Ovary (tissue), 3 donors: ENCODE data around the gene PARD3B.

Experiments
- CTCF ChIP-seq, 3 donors: fragments of 450-650 bp in 2 of 3; fragments of 200-600 bp in 1 of 3; IDR thresholded peaks; one replicate each; pipeline versions ENCODE4 v1.5.1 to v1.8.0; 2016 to 2022; ENCODE audit warnings: antibody characterized with exemption in 3 of 3, mild to moderate bottlenecking in 1 of 3
- POLR2A ChIP-seq: fragments of 450-650 bp; IDR thresholded peaks from one replicate; pipeline ENCODE4 v1.6.1; 2017; ENCODE audit warnings: antibody characterized with exemption, mild to moderate bottlenecking, moderate library complexity
- donor health status: DM: no; HTN: no; CAD: no.

- TF ChIP-seq CTCF (IDR thresholded peaks at IDR 0.05) = no peak
- TF ChIP-seq POLR2A = no peak
Observed at GRCh38 chr2:205511641-205512040, 966.4 kb downstream of the PARD3B start.
